Lower leg skin (tissue), 3 donors: ENCODE results near the gene CNMD.

ENCODE experiments used
- CTCF ChIP-seq, 3 donors: fragments of 450-650 bp; IDR thresholded peaks; one replicate each; pipeline ENCODE4 v1.5.1; 2016; ENCODE audit warnings: antibody characterized with exemption in 3 of 3, mild to moderate bottlenecking in 3 of 3, moderate library complexity in 2 of 3
- POLR2A ChIP-seq, 2 donors: fragments of 450-650 bp; IDR thresholded peaks; one replicate each; pipeline ENCODE4 v1.6.1; 2016 to 2017; ENCODE audit warnings: antibody characterized with exemption in 2 of 2, mild to moderate bottlenecking in 1 of 2, moderate library complexity in 1 of 2

- TF ChIP-seq CTCF (IDR thresholded peaks at IDR 0.05) (no peak), POLR2A (IDR thresholded peaks at IDR 0.05) (no peak)
These were observed 2.7 kb downstream of the CNMD start for GRCh38 chr13:52736891-52737290.
